ENCODE data around the gene ZSCAN10.
A peak's percentile ranks its signal among the peaks of the same experiment; 100 is the strongest.

Gene ZSCAN10

DNA sequence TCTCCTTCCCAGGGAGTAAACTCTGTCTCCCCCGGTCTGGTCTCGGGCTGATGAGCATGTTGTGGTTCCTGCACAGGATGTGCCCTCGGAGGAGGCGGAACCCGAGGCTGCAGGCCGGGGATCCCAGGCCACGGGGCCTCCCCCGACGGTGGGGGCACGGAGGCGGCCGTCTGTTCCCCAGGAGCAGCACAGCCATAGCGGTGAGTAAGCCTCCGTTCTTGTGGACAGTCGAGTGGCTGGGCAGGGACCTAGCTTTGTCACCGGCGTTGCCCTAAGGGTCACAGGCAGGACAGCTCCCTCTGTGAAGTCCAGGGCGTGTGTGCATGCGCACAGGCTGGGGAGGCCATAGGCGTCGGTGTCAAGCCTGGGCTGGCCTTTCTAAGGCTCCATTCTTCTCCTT, 39.2 kb upstream of the ZSCAN10 start:
- H3K4ac ChIP-seq (ENCODE audit: low read depth in 1 of 2, low read length in 2 of 2) = no peak overlapping the region
- H3K9me3 ChIP-seq (ENCODE audit: control insufficient read depth, low read length) = no peaks in the 10 kb centered on the region
- H3K79me1 ChIP-seq (replicated peaks; ENCODE audit: low read length, poor library complexity, severe bottlenecking) = peaks cover 14% of the 10 kb centered on the region
- H3K27me3 ChIP-seq (ENCODE audit: control insufficient read depth in 1 of 2, insufficient read depth in 1 of 2, low read length in 2 of 2) = no peaks in the 10 kb centered on the region
- H3K18ac ChIP-seq (ENCODE audit: low read depth in 1 of 2, low read length in 2 of 2) = no peak overlapping the region
- H3K14ac ChIP-seq (ENCODE audit: low read length in 2 of 2) = no peak overlapping the region
- H3K9ac ChIP-seq (ENCODE audit: low read length) = no peak overlapping the region
- no peak overlapping the region for H2BK12ac ChIP-seq (ENCODE audit: low read length in 2 of 2)
- 94% methylated on average over 21 of the region's 21 CpGs for WGBS
- no peak overlapping the region for H3K4me3 ChIP-seq (ENCODE audit: insufficient read depth in 1 of 2, low read depth in 1 of 2, low read length in 2 of 2)
- DNase-seq = no peak
- no peak overlapping the region for H2BK120ac ChIP-seq (ENCODE audit: low read depth, low read length)
- no peak overlapping the region for H2BK15ac ChIP-seq (ENCODE audit: low read depth, poor library complexity, severe bottlenecking)
- no peak overlapping the region for H3K23ac ChIP-seq (ENCODE audit: low read length in 2 of 2)
- no peak overlapping the region for H3K27ac ChIP-seq (ENCODE audit: low read length, poor library complexity, severe bottlenecking)
- no peak overlapping the region for H2AK5ac ChIP-seq (ENCODE audit: low read length, severe bottlenecking)
- H3K4me2 ChIP-seq (ENCODE audit: low read length, poor library complexity, severe bottlenecking) = no peak overlapping the region
- H3K4me1 ChIP-seq (ENCODE audit: control insufficient read depth, insufficient read depth, low read depth, low read length) = peaks cover 11% of the 10 kb centered on the region
- peaks cover 40 to 54% of the 10 kb centered on the region in 2 experiments for H3K36me3 ChIP-seq (ENCODE audit: control insufficient read depth in 1 of 2, insufficient read depth in 2 of 2, low read depth in 1 of 2, low read length in 2 of 2)
- no peak overlapping the region for H2AFZ ChIP-seq (ENCODE audit: low read depth, low read length)
- H4K91ac ChIP-seq (ENCODE audit: low read length) = no peak overlapping the region
- no peak overlapping the region for H2BK5ac ChIP-seq (ENCODE audit: low read depth, low read length, poor library complexity, severe bottlenecking)
- H4K8ac ChIP-seq (ENCODE audit: low read length) = no peak overlapping the region

DNA sequence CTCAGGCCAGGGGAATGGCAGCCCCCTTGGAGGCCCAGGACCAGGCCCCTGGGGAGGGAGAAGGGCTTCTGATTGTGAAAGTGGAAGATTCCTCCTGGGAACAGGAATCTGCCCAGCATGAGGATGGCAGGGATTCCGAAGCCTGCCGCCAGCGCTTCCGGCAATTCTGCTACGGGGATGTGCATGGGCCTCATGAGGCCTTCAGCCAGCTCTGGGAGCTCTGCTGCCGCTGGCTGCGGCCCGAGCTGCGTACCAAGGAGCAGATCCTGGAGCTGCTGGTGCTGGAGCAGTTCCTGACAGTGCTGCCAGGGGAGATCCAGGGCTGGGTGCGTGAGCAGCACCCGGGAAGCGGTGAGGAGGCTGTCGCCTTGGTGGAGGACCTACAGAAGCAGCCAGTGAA, 38.2 kb upstream of the ZSCAN10 start:
- H3K79me1 ChIP-seq (replicated peaks; ENCODE audit: low read length, poor library complexity, severe bottlenecking) = peaks cover 14% of the 10 kb centered on the region
- peak overlapping the region; percentile 11 for H2AK5ac ChIP-seq (ENCODE audit: low read length, severe bottlenecking)
- H3K27me3 ChIP-seq (ENCODE audit: control insufficient read depth in 1 of 2, insufficient read depth in 1 of 2, low read length in 2 of 2) = no peaks in the 10 kb centered on the region
- no peak overlapping the region for H2BK12ac ChIP-seq (ENCODE audit: low read length in 2 of 2)
- H4K91ac ChIP-seq (ENCODE audit: low read length) = no peak overlapping the region
- H3K18ac ChIP-seq (ENCODE audit: low read depth in 1 of 2, low read length in 2 of 2) = no peak overlapping the region
- H2BK5ac ChIP-seq (ENCODE audit: low read depth, low read length, poor library complexity, severe bottlenecking) = no peak overlapping the region
- DNase-seq = no peak
- H3K9me3 ChIP-seq (ENCODE audit: control insufficient read depth, low read length) = no peaks in the 10 kb centered on the region
- H3K4me3 ChIP-seq (ENCODE audit: insufficient read depth in 1 of 2, low read depth in 1 of 2, low read length in 2 of 2) = no peak overlapping the region
- no peak overlapping the region for H2AFZ ChIP-seq (ENCODE audit: low read depth, low read length)
- peak overlapping the region; percentile 57 for H2BK15ac ChIP-seq (ENCODE audit: low read depth, poor library complexity, severe bottlenecking)
- no peak overlapping the region for H3K14ac ChIP-seq (ENCODE audit: low read length in 2 of 2)
- peaks cover 9% of the 10 kb centered on the region for H3K4me1 ChIP-seq (ENCODE audit: control insufficient read depth, insufficient read depth, low read depth, low read length)
- H3K4ac ChIP-seq (ENCODE audit: low read depth in 1 of 2, low read length in 2 of 2) = no peak overlapping the region
- H3K9ac ChIP-seq (ENCODE audit: low read length) = peak overlapping the region; percentile 26
- H3K4me2 ChIP-seq (ENCODE audit: low read length, poor library complexity, severe bottlenecking) = no peak overlapping the region
- no peak overlapping the region for H3K27ac ChIP-seq (ENCODE audit: low read length, poor library complexity, severe bottlenecking)
- H3K36me3 ChIP-seq (ENCODE audit: control insufficient read depth in 1 of 2, insufficient read depth in 2 of 2, low read depth in 1 of 2, low read length in 2 of 2) = peaks cover 38 to 43% of the 10 kb centered on the region in 2 experiments
- WGBS = 97% methylated on average over 13 of the region's 13 CpGs
- no peak overlapping the region for H4K8ac ChIP-seq (ENCODE audit: low read length)
- no peak overlapping the region for H3K23ac ChIP-seq (ENCODE audit: low read length in 2 of 2)
- H2BK120ac ChIP-seq (ENCODE audit: low read depth, low read length) = no peak overlapping the region

DNA sequence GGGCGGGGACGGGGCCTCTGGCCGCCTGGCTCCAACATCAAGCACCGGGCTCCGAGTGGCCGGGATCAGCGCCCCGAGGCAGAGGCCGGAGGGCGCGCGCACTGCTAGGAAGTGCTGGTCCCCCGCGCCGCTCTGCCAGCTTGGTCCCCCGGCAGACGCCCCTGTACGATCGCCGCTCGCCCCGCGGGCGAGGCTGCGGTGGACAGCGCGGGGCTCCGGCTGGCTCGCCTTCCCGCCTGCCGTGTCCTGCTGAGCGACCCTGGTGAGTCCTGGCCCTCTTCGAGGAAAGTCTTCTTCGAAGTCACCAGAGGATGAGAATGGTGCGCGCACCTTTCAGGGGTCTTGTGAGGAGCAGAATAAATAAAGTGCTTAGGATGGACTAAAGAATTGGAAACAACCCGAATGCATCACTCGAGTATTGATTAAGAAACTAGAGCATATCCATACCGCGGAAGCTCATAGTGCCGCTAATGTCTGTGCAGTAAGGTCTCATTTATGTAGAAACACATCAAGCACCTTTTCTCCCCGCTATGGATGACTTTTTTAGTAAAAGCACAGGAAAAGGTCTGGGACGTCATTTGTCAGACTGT, 36.1 kb upstream of the ZSCAN10 start:
- H3K4me2 ChIP-seq (ENCODE audit: low read length, poor library complexity, severe bottlenecking) = peak overlapping the region; percentile 83
- peaks cover 35 to 37% of the 10 kb centered on the region in 2 experiments for H3K36me3 ChIP-seq (ENCODE audit: control insufficient read depth in 1 of 2, insufficient read depth in 2 of 2, low read depth in 1 of 2, low read length in 2 of 2)
- H3K27me3 ChIP-seq (ENCODE audit: control insufficient read depth in 1 of 2, insufficient read depth in 1 of 2, low read length in 2 of 2) = no peaks in the 10 kb centered on the region
- H4K91ac ChIP-seq (ENCODE audit: low read length) = peak overlapping the region; percentile 92
- H2BK12ac ChIP-seq (ENCODE audit: low read length in 2 of 2) = peak overlapping the region in 1 of 2 experiments; percentile 24
- peak overlapping the region; percentile 65 for H4K8ac ChIP-seq (ENCODE audit: low read length)
- H2AK5ac ChIP-seq (ENCODE audit: low read length, severe bottlenecking) = no peak overlapping the region
- H3K9ac ChIP-seq (ENCODE audit: low read length) = peak overlapping the region; percentile 94
- DNase-seq = no peak
- no peak overlapping the region for H3K23ac ChIP-seq (ENCODE audit: low read length in 2 of 2)
- H3K18ac ChIP-seq (ENCODE audit: low read depth in 1 of 2, low read length in 2 of 2) = peak overlapping the region; percentile 79 to 96
- H2AFZ ChIP-seq (ENCODE audit: low read depth, low read length) = peak overlapping the region; percentile 96
- peaks cover 14% of the 10 kb centered on the region for H3K79me1 ChIP-seq (replicated peaks; ENCODE audit: low read length, poor library complexity, severe bottlenecking)
- H3K4me1 ChIP-seq (ENCODE audit: control insufficient read depth, insufficient read depth, low read depth, low read length) = peaks cover 9% of the 10 kb centered on the region
- H2BK15ac ChIP-seq (ENCODE audit: low read depth, poor library complexity, severe bottlenecking) = no peak overlapping the region
- no peaks in the 10 kb centered on the region for H3K9me3 ChIP-seq (ENCODE audit: control insufficient read depth, low read length)
- peak overlapping the region; percentile 24 for H2BK120ac ChIP-seq (ENCODE audit: low read depth, low read length)
- H2BK5ac ChIP-seq (ENCODE audit: low read depth, low read length, poor library complexity, severe bottlenecking) = no peak overlapping the region
- peak overlapping the region in 1 of 2 experiments; percentile 56 for H3K14ac ChIP-seq (ENCODE audit: low read length in 2 of 2)
- H3K4me3 ChIP-seq (ENCODE audit: insufficient read depth in 1 of 2, low read depth in 1 of 2, low read length in 2 of 2) = peak overlapping the region; percentile 91 to 100
- H3K27ac ChIP-seq (ENCODE audit: low read length, poor library complexity, severe bottlenecking) = peak overlapping the region; percentile 36
- H3K4ac ChIP-seq (ENCODE audit: low read depth in 1 of 2, low read length in 2 of 2) = peak overlapping the region; percentile 57 to 95
- under 1% methylated on average over 36 of the region's 43 CpGs for WGBS

DNA sequence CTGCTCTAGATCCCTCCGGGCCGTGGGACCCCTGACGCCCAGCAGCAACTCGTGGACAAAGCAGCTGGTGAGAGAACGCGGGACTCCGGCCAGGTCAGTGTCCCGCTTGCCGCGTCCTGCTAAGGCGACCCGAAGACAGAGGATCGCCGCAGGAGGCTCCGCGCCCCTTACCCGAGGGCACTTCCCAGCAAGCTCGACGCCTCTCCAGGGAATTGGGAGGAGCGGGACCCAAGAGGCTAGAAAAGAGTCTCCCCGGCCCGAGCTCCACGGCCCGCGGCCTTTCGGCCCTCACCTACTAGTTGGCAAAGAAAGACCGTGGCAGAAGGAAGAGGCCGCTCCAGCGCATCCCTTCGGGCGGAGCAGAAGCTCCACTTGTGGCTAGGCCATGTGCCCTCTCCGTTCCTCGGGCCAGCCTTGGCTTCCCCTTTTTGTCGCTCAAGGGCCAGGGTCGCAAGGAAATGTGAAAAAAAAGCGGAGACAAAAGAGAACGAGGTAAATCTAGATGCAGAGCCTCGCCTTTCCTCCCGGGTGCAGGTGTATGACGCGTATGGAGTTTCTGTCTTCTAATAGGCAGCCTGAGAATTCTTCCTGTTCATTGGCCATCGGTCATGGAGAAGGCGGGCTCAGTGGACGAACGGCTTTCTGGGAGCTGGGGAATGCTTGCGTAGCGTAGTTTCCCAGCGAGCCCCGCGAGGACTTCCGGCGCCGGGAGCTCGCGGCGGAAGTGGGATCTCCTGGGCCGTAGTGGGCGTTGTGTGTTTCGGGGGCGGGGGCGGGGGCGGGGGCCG, 35.4 kb upstream of the ZSCAN10 start, which contains the start of gene ZNF213:
Gene ZNF213, plus strand, starts transcription at position 692 of the 788 bp plus-strand sequence. CDS start 2,252 bp downstream, outside the sequence.
- Histone ChIP-seq H3K4me1 (ENCODE audit: control insufficient read depth, insufficient read depth, low read depth, low read length) (peaks cover 11% of the 10 kb centered on the region), H3K36me3 (ENCODE audit: control insufficient read depth in 1 of 2, insufficient read depth in 2 of 2, low read depth in 1 of 2, low read length in 2 of 2) (peaks cover 38 to 41% of the 10 kb centered on the region in 2 experiments), H3K14ac (ENCODE audit: low read length in 2 of 2) (peak within 1 kb of the TSS; percentile 18 to 86), H3K27me3 (ENCODE audit: control insufficient read depth in 1 of 2, insufficient read depth in 1 of 2, low read length in 2 of 2) (no peaks in the 10 kb centered on the region), H3K27ac (ENCODE audit: low read length, poor library complexity, severe bottlenecking) (peak within 1 kb of the TSS; percentile 93), H4K8ac (ENCODE audit: low read length) (peak within 1 kb of the TSS; percentile 69), H3K4ac (ENCODE audit: low read depth in 1 of 2, low read length in 2 of 2) (peak within 1 kb of the TSS; percentile 71 to 95), H3K18ac (ENCODE audit: low read depth in 1 of 2, low read length in 2 of 2) (peak within 1 kb of the TSS; percentile 94 to 96), H3K9me3 (ENCODE audit: control insufficient read depth, low read length) (no peaks in the 10 kb centered on the region), H3K23ac (ENCODE audit: low read length in 2 of 2) (peak within 1 kb of the TSS in 1 of 2 experiments; percentile 87), H2BK5ac (ENCODE audit: low read depth, low read length, poor library complexity, severe bottlenecking) (peak within 1 kb of the TSS; percentile 40), H3K4me2 (ENCODE audit: low read length, poor library complexity, severe bottlenecking) (peak within 1 kb of the TSS; percentile 87), H3K79me1 (replicated peaks; ENCODE audit: low read length, poor library complexity, severe bottlenecking) (peaks cover 14% of the 10 kb centered on the region), H4K91ac (ENCODE audit: low read length) (peak within 1 kb of the TSS; percentile 92), H2BK12ac (ENCODE audit: low read length in 2 of 2) (peak within 1 kb of the TSS in 1 of 2 experiments; percentile 24), H3K9ac (ENCODE audit: low read length) (peak within 1 kb of the TSS; percentile 96), H2BK15ac (ENCODE audit: low read depth, poor library complexity, severe bottlenecking) (peak within 1 kb of the TSS; percentile 44), H2BK120ac (ENCODE audit: low read depth, low read length) (peak within 1 kb of the TSS; percentile 24), H2AK5ac (ENCODE audit: low read length, severe bottlenecking) (peak within 1 kb of the TSS; percentile 72), H2AFZ (ENCODE audit: low read depth, low read length) (peak within 1 kb of the TSS; percentile 96), H3K4me3 (ENCODE audit: insufficient read depth in 1 of 2, low read depth in 1 of 2, low read length in 2 of 2) (peak within 1 kb of the TSS; percentile 98 to 100)
- under 1% methylated on average over 45 of the region's 63 CpGs for WGBS
- peak; percentile 99 for DNase-seq

Measured in mesenchymal stem cell (in vitro differentiated cells and primary cell).